Amniotic stem cell (primary cell): Measurements from ENCODE around the gene ISOC2.
"Not testable (repeated sequence)": the region's sequence is repeated elsewhere in the genome, so short reads cannot be mapped to it uniquely, and the experiment has no call there.

Source experiments
- DNase-seq: peaks from one replicate; lab custom pipeline; 2025; lab: John Stamatoyannopoulos, UW

The ISOC2 gene

GRCh38 chr19:55457683-55458457, 3.6 kb downstream of the ISOC2 start:
- DNase-seq = no peak

DNA sequence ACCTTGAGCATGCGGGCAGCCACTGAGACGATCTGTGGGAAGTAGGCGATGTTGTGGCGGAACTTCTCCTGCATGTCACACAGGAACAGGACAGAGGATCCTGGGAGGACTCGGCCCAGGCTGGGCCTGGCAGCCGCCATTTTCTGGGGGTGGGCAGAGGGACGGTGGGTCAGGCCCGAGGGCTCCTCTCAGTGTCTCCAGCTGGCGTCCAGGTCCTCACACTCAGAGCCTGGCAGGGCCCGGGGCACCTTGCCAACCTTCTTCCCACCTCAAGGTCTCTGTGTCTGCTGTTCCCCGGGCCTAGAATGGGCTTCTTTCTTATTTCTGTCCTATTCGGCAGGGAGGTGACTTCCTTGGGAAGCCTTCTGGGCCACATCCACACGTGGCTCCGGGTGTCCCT, 5.1 kb downstream of the ISOC2 start:
- DNase-seq = no peak

- DNase-seq = no peak
Measured at GRCh38 chr19:55455576-55456235, 5.7 kb downstream of the ISOC2 start.

DNA sequence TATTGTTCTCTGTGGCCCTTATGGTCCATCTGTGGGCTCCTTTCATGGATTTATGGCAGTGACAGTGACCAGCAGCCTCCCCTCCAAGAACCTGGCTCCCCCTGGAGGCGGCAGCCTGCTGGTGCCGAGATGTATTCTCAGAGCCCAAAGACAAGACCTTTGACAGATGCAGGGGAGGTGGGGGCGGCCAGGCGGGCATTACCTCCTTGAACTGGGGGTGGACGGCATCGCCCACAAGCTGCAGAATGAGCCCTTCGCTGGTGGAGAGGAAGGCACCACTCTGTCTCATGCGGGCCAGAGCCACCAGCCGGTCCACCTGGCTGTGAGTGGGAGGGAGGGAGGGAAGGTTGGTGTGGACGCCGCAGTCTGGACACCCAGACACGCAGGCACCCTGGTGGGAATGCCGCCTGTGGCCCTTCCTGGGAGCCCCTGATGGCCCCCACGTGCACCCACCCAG, 6.6 kb downstream of the ISOC2 start:
- DNase-seq = peak; percentile 19

GRCh38 chr19:55453511-55454260, 7.8 kb downstream of the ISOC2 start:
- no peak for DNase-seq

- DNase-seq = no peak
Measured at GRCh38 chr19:55452749-55453346, 8.6 kb downstream of the ISOC2 start.

- no peak for DNase-seq
Measured at GRCh38 chr19:55451965-55452748, 9.3 kb downstream of the ISOC2 start.

- DNase-seq = no peak
Measured at GRCh38 chr19:55451163-55451964, 10.1 kb downstream of the ISOC2 start.

DNA sequence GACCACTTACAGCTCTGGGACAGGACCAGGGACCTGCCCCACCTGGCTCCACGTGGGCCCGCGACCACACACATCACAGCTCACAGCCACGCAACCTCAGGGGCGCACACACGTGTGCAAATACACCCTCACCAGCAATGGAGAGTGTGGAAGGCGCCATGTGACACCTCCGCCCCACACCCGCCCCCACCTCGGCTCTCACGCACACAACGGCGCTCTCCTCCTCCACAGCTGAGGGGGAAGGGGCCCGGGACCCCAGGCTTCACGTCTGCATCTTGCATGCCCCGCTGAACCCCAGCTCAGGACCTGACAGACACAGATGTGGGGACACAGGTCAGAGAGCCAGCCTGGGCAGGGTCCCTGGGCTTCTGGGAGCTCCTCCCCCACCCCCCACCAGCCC, 12.0 kb downstream of the ISOC2 start:
- DNase-seq = no peak

DNA sequence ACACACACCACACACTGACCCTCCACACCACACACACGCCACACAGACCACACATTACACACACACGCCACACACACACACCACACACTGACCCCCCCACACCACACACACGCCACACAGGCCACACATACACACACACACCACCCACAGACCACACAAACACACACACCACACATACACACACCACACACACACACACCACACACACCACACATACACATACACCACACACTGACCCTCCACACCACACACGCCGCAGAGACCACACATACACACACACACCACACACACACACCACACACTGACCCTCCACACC, 13.3 kb downstream of the ISOC2 start:
- not testable (repeated sequence) for DNase-seq

DNA sequence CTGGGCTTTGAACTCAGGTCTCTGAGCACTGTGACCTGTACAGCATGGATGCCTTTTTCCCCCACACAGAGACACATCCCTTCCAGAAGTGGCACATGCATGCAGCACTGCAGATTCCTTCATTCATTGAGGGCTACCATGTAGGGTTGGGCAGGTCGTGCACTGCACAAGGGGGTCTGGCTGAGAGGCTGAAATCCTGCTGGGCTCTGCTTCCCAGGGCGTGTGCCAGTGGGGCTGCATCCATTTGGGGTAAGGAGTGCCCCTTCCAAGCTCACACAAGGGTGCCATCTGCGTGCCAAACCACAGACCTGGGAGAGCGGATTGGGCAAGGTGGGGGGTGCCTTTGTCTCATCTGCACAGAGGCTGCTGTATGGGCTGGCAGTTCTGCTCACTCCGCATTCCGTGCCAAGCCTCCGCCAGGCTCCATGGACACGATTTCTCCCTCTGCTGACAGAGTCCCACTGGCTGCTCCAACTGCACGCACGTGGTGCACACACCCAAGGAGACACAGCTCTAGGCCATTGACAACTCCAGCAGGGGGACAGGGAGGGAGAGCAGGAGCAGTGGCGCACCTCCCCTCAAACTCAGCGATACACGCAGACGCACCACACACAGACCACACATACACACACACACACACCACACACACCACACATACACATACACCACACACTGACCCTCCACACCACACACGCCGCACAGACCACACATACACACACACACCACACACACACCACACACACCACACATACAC, 13.8 kb downstream of the ISOC2 start:
- no peak for DNase-seq

- no peak for DNase-seq
Measured at GRCh38 chr19:55446060-55446459, 15.4 kb downstream of the ISOC2 start.

GRCh38 chr19:55444646-55445045, 16.8 kb downstream of the ISOC2 start:
- DNase-seq = no peak

GRCh38 chr19:55443824-55444480, 17.5 kb downstream of the ISOC2 start:
- no peak for DNase-seq

DNA sequence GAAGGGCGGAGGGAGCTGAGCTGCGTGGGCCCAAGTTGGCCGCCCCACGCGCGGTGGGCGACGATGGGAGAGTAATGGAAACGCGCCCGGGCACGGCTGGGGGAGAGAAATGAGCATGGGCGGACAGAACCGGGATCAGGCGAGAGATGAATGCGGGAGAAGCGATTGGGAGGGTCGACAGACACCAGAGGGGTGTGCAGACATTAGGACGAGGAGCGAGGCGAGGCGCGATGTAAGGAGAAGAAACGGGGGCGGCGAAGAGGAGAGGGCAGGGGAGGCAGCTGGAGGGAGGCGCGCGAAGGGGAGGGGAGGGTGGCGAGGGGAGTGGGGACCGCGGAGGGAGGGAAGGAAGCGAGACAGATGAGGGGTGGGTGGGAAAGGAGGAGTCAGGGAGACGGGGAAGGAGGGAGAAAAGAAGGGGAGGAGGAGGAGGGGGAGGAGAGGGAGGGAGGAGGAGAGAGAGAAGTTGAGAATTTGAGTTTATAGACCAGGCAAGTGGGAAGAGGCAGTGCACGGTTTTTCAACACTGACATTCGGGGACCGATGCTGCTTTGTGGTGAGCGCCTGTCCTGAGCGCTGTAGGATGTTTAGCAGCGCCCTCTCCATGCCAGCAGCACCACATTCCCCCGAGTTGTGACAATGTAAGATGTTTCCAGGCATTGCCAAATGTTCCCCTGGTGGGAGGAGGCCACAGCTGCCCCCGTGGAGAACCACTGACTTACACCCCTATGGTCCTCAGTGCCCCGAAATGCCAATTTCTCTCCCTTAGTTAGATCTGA, 18.2 kb downstream of the ISOC2 start, which contains the start of gene SHISA7:
SHISA7 (minus strand) TSS at position 256 of the 779 bp plus-strand sequence. CDS start 437 bp downstream, outside the sequence.
- no peak for DNase-seq

DNA sequence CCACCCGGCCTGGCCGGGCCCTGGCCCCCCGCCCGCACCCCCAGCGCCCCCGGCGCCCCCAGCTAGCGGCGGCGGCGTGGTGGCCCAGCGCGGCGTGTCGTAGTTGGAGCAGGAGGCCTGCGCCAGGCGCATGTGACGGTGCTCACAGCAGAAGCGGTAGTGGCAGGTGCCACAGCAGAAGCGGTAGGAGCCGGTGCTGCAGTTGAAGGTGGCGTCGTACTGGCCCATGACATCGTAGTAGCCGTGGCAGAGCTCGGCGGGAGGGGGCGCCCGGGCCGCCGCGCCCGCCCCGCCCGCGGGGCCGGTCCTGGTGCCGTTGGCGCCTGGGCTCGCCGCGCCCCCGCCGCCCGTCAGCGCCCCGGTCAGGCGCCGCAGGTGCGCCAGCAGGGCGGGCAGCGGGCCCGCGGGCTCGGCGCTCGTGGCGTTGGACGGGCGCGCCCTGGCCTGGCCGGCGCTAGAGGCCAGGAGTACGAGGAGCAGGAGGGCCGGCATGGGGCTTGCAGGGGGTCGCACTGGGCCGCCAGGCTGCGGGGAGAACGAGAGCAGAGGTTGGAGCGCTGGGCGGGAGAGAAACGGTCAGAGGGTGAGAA, 19.0 kb downstream of the ISOC2 start:
- no peak for DNase-seq

DNA sequence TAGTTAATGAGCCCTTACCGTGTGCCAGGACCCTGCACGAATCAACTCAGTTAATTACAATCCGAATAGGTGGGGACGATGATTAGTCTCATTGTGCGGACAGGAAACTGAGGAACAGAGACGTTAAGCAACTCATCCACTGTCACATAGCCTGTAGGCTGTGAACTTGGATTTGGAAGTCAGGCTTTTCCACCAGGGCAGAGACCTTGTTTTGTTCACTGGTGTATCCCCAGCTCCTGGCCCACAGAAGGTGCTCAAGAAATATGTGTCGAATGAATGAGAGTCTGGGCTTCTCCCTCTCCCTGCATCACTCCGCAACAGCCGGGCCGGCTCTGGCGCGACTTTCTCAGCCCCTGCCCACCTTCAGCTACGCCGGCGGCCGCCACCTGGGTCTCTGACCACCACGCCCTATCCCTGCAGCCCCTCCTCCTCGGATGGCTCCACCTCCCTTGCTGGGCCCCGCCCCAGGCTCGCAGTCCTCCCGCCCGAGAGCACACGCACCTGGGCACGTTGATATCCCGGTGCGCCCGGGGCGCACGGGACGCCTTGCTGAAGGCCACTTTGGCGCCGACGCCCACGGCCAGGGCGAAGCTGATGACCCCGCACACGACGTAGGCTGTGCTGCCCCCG, 19.6 kb downstream of the ISOC2 start:
- DNase-seq = no peak

GRCh38 chr19:55441319-55441691, 20.1 kb downstream of the ISOC2 start:
- no peak for DNase-seq
